ENCODE results near the gene LDLRAD3. TPM values are rescaled to one million over a fixed set of nuclear protein-coding genes. Genes with fewer than 3 reads are reported as not detected.

Gene LDLRAD3
- total RNA-seq, 1 donor from 2014 or later, result 18.2 TPM

GRCh38 chr11:35916270-35916669 is 27.6 kb upstream of the LDLRAD3 start:
- Mint-ChIP-seq H3K27ac (ENCODE audit: unreplicated experiment) (no peak overlapping the region), H3K36me3 (ENCODE audit: unreplicated experiment) (no peaks in the 10 kb centered on the region), H3K9me3 (ENCODE audit: unreplicated experiment) (no peaks in the 10 kb centered on the region), H3K4me1 (ENCODE audit: unreplicated experiment) (peaks cover 11% of the 10 kb centered on the region), H3K4me3 (ENCODE audit: unreplicated experiment) (no peak overlapping the region), H3K27me3 (ENCODE audit: unreplicated experiment) (peaks cover 25% of the 10 kb centered on the region)
- DNase-seq (ENCODE audit: extremely low spot score, unreplicated experiment), result no peak
- TF ChIP-seq CTCF (IDR thresholded peaks at IDR 0.05), result no peak

DNA sequence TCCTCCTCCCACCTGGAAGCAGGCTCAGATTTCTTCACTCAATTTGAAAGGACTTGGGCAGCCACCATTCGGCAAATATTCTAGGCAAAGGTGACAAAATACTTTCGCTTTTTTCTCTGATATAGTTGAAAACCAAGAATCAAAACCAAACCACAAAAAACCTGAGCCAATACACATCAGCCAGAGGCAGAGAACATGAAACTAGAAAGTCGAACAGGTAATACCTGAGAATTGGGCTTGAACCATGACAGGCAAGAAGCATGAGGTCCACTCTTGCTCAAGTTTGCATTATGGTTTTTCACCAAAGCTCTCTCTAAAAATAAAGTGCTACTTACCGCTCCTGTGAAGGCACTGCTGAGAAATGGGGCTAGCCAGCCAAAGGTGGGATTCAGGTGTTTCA is 26.2 kb upstream of the LDLRAD3 start:
- H3K36me3 Mint-ChIP-seq (ENCODE audit: unreplicated experiment), result no peaks in the 10 kb centered on the region
- no peak for TF ChIP-seq CTCF (IDR thresholded peaks at IDR 0.05)
- H3K4me1 Mint-ChIP-seq (ENCODE audit: unreplicated experiment), result peaks cover 5% of the 10 kb centered on the region
- H3K27ac Mint-ChIP-seq (ENCODE audit: unreplicated experiment), result no peak overlapping the region
- no peak overlapping the region for H3K4me3 Mint-ChIP-seq (ENCODE audit: unreplicated experiment)
- H3K9me3 Mint-ChIP-seq (ENCODE audit: unreplicated experiment), result no peaks in the 10 kb centered on the region
- H3K27me3 Mint-ChIP-seq (ENCODE audit: unreplicated experiment), result peaks cover 25% of the 10 kb centered on the region
- no peak for DNase-seq (ENCODE audit: extremely low spot score, unreplicated experiment)

- no peak for TF ChIP-seq CTCF (IDR thresholded peaks at IDR 0.05)
- H3K4me1 Mint-ChIP-seq (ENCODE audit: unreplicated experiment), result peaks cover 5% of the 10 kb centered on the region
- no peak overlapping the region for H3K4me3 Mint-ChIP-seq (ENCODE audit: unreplicated experiment)
- peaks cover 25% of the 10 kb centered on the region for H3K27me3 Mint-ChIP-seq (ENCODE audit: unreplicated experiment)
- no peak for DNase-seq (ENCODE audit: extremely low spot score, unreplicated experiment)
- H3K27ac Mint-ChIP-seq (ENCODE audit: unreplicated experiment), result no peak overlapping the region
- H3K9me3 Mint-ChIP-seq (ENCODE audit: unreplicated experiment), result no peaks in the 10 kb centered on the region
- no peaks in the 10 kb centered on the region for H3K36me3 Mint-ChIP-seq (ENCODE audit: unreplicated experiment)
Observed at GRCh38 chr11:35918716-35919115, 25.1 kb upstream of the LDLRAD3 start.

DNA sequence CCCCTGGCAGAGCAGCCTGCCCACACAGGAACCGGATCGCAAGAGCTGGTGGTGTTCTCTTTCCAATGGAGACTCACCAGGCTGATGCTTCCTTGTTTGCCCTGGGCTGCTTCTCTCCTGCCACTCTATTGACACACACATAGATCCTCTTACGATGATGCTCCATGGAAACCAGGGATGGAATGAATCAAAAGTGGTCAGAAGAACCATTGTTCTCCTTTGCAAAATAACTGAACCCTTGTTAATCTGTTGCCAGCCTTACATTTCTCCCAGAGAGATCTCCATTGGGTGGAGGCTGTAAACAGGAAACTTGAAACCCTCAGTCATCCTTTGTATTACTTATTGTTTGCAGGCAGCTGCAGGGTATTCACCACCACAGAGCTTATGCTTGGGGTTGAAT is 24.6 kb upstream of the LDLRAD3 start:
- Mint-ChIP-seq H3K4me1 (ENCODE audit: unreplicated experiment) (peaks cover 5% of the 10 kb centered on the region), H3K27ac (ENCODE audit: unreplicated experiment) (no peak overlapping the region), H3K36me3 (ENCODE audit: unreplicated experiment) (no peaks in the 10 kb centered on the region), H3K4me3 (ENCODE audit: unreplicated experiment) (no peak overlapping the region), H3K9me3 (ENCODE audit: unreplicated experiment) (no peaks in the 10 kb centered on the region), H3K27me3 (ENCODE audit: unreplicated experiment) (peaks cover 25% of the 10 kb centered on the region)
- DNase-seq (ENCODE audit: extremely low spot score, unreplicated experiment), result no peak
- no peak for TF ChIP-seq CTCF (IDR thresholded peaks at IDR 0.05)

DNA sequence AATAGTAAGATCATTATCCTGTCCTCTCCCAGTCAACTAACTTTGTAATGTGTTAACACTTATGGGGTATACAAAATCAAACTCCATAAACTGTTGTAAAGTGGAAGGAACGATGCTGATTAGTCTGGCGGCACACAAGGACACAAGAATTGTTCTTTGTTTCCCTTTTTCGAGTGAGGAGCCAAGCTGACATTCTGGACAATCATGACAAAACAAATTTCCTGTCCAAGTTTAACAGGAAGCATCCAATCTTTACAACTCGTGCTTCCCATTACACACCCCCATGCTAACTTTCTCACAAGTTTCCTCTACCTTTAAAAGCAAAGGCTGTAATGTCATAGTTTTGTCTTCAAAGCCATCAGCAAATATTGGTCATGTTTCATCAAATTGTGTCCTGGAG is 20.4 kb upstream of the LDLRAD3 start:
- no peak for DNase-seq (ENCODE audit: extremely low spot score, unreplicated experiment)
- H3K36me3 Mint-ChIP-seq (ENCODE audit: unreplicated experiment), result no peaks in the 10 kb centered on the region
- no peak overlapping the region for H3K4me3 Mint-ChIP-seq (ENCODE audit: unreplicated experiment)
- peaks cover 20% of the 10 kb centered on the region for H3K27me3 Mint-ChIP-seq (ENCODE audit: unreplicated experiment)
- H3K4me1 Mint-ChIP-seq (ENCODE audit: unreplicated experiment), result peaks cover 5% of the 10 kb centered on the region
- H3K27ac Mint-ChIP-seq (ENCODE audit: unreplicated experiment), result no peak overlapping the region
- no peaks in the 10 kb centered on the region for H3K9me3 Mint-ChIP-seq (ENCODE audit: unreplicated experiment)
- no peak for TF ChIP-seq CTCF (IDR thresholded peaks at IDR 0.05)
